ENCODE measurements around the gene SLC9A8.

- TF ChIP-seq, protein P1, sequence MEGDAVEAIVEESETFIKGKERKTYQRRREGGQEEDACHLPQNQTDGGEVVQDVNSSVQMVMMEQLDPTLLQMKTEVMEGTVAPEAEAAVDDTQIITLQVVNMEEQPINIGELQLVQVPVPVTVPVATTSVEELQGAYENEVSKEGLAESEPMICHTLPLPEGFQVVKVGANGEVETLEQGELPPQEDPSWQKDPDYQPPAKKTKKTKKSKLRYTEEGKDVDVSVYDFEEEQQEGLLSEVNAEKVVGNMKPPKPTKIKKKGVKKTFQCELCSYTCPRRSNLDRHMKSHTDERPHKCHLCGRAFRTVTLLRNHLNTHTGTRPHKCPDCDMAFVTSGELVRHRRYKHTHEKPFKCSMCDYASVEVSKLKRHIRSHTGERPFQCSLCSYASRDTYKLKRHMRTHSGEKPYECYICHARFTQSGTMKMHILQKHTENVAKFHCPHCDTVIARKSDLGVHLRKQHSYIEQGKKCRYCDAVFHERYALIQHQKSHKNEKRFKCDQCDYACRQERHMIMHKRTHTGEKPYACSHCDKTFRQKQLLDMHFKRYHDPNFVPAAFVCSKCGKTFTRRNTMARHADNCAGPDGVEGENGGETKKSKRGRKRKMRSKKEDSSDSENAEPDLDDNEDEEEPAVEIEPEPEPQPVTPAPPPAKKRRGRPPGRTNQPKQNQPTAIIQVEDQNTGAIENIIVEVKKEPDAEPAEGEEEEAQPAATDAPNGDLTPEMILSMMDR (IDR thresholded peaks at IDR 0.05): no peak
- TF ChIP-seq ZFX (IDR thresholded peaks at IDR 0.05; ENCODE audit: borderline replicate concordance): no peak
These were observed 20.9 kb downstream of the SLC9A8 start for GRCh38 chr20:49833483-49833882.
